ENCODE data around the gene BRD9. TPM values are rescaled to one million over a fixed set of nuclear protein-coding genes. Genes with fewer than 3 reads are reported as not detected.
"Not testable (repeated sequence)": the region's sequence is repeated elsewhere in the genome, so short reads cannot be mapped to it uniquely, and the experiment has no call there.

Gene BRD9
- total RNA-seq, 4 donors from 2014 or later = 20.3 to 28.8 (median 22.2) TPM

GRCh38 chr5:936149-937144 is 43.8 kb upstream of the BRD9 start:
- intact Hi-C loops (cut with DNase I; ENCODE audit: low total_unique reads) = no loop called here
- in situ Hi-C loops (cut with MboI; ENCODE audit: low sequenced_read_pairs in 4 of 4) = loop anchor here in 1 of 4 donors (25.0 kb wide), 1 partner anchor 226 kb away; no protein-coding TSS in a partner anchor
- Histone ChIP-seq H3K4me3 (no peak overlapping the region), H3K27ac (no peak overlapping the region), H3K27me3 (peaks cover 0 to 3% (median 0%) of the 10 kb centered on the region in 3 donors), H3K36me3 (no peaks in the 10 kb centered on the region), H3K9me3 (no peaks in the 10 kb centered on the region), H3K4me1 (no peaks in the 10 kb centered on the region)
- TF ChIP-seq, protein P1, sequence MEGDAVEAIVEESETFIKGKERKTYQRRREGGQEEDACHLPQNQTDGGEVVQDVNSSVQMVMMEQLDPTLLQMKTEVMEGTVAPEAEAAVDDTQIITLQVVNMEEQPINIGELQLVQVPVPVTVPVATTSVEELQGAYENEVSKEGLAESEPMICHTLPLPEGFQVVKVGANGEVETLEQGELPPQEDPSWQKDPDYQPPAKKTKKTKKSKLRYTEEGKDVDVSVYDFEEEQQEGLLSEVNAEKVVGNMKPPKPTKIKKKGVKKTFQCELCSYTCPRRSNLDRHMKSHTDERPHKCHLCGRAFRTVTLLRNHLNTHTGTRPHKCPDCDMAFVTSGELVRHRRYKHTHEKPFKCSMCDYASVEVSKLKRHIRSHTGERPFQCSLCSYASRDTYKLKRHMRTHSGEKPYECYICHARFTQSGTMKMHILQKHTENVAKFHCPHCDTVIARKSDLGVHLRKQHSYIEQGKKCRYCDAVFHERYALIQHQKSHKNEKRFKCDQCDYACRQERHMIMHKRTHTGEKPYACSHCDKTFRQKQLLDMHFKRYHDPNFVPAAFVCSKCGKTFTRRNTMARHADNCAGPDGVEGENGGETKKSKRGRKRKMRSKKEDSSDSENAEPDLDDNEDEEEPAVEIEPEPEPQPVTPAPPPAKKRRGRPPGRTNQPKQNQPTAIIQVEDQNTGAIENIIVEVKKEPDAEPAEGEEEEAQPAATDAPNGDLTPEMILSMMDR (IDR thresholded peaks at IDR 0.05 in 4 of 5, conservative IDR thresholded peaks at IDR 0.05 in 1 of 5) = no peak
- no peak for TF ChIP-seq POLR2A (IDR thresholded peaks at IDR 0.05)
- DNase-seq (no peak), ATAC-seq (no peak)

DNA sequence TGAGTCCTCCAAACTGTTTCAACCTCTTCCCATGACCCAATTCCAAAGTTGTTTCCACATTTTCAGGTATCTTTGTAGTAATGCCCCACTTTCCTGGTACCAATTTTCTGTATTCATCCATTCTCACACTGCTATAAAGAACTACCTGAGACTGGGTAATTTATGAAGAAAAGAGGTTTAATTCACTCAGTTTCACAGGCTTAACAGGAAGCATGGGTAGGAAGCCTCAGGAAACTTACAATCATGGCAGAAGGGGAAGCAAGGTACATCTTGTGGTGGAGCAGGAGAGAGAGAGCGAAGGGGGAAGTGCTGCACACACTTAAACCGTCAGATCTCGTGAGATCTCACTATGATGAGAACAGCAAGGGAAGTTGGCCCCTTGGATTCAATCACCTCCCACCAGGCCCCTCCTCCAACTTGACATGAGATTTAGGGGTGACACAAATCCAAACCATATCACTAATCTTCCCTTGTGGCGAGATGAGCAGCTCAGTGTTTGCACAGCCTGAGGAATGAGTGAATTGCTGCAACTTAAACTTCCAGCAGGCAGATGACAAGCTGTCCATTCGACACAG is 43.0 kb upstream of the BRD9 start:
- no peak overlapping the region for H3K4me3 ChIP-seq
- ATAC-seq (no peak), DNase-seq (no peak)
- intact Hi-C loops (cut with DNase I; ENCODE audit: low total_unique reads) (no loop called here), in situ Hi-C loops (cut with MboI; ENCODE audit: low sequenced_read_pairs in 4 of 4) (loop anchor here in 1 of 4 donors (25.0 kb wide), 1 partner anchor 227 kb away; no protein-coding TSS in a partner anchor)
- H3K36me3 ChIP-seq = no peaks in the 10 kb centered on the region
- H3K9me3 ChIP-seq = no peaks in the 10 kb centered on the region
- H3K27me3 ChIP-seq = peaks cover 0 to 3% (median under 1%) of the 10 kb centered on the region in 3 donors
- TF ChIP-seq POLR2A (IDR thresholded peaks at IDR 0.05) = no peak
- TF ChIP-seq, protein P1 (IDR thresholded peaks at IDR 0.05 in 4 of 5, conservative IDR thresholded peaks at IDR 0.05 in 1 of 5) = no peak
- no peak overlapping the region for H3K27ac ChIP-seq
- H3K4me1 ChIP-seq = no peaks in the 10 kb centered on the region

DNA sequence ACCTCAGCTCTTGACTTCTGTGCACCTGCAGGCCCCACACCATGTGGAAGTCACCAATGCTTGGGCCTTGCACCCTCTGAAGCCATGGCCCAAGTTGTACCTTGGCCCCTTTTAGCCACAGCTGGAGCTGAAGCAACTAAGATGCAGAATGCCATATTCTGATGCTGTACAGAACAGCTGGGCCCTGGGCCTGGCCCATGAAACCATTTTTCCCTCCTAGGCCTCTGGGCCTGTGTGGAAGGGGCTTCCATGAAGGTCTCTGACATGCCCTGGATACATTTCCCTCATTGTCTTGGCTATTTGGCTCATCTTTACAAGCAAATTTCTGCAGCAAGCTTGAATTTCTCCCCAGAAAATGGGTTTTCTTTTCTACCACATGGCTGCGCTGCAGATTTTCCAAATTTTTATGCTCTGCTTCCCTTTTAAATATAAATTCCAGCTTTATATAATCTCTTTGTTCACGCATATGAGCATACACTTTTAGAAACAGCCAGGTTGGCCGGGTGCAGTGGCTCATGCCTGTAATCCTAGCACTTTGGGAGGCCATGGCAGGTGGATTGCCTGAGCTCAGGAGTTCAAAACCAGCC is 41.9 kb upstream of the BRD9 start:
- H3K36me3 ChIP-seq; ATAC-seq; intact Hi-C loops (cut with DNase I; ENCODE audit: low total_unique reads); H3K9me3 ChIP-seq; H3K27me3 ChIP-seq; H3K27ac ChIP-seq; H3K4me3 ChIP-seq; H3K4me1 ChIP-seq; DNase-seq: not testable (repeated sequence)
- in situ Hi-C loops (cut with MboI; ENCODE audit: low sequenced_read_pairs in 4 of 4) = loop anchor here in 1 of 4 donors (25.0 kb wide), 1 partner anchor 228 kb away; no protein-coding TSS in a partner anchor

DNA sequence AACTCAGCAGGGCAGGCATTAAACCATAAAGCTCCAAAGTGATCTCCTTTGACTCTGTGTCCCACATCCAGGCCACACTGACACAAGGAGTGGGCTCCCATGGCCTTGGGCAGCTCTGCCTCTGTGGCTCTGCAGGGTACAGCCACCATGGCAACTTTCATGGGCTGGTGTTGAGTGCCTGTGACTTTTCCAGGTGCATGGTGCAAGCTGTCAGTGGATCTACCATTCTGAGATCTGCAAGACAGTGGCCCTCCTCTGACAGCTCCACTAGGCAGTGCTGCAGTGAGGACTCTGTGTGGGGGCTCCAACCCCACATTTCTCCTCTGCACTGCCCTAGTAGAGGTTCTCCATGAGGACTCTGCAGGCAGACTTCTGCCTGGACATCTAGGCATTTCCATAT is 41.4 kb upstream of the BRD9 start:
- H3K9me3 ChIP-seq; H3K4me1 ChIP-seq; H3K27me3 ChIP-seq; intact Hi-C loops (cut with DNase I; ENCODE audit: low total_unique reads); H3K27ac ChIP-seq; H3K36me3 ChIP-seq; H3K4me3 ChIP-seq; DNase-seq; ATAC-seq: not testable (repeated sequence)
- in situ Hi-C loops (cut with MboI; ENCODE audit: low sequenced_read_pairs in 4 of 4) = loop anchor here in 1 of 4 donors (25.0 kb wide), 1 partner anchor 228 kb away; no protein-coding TSS in a partner anchor

DNA sequence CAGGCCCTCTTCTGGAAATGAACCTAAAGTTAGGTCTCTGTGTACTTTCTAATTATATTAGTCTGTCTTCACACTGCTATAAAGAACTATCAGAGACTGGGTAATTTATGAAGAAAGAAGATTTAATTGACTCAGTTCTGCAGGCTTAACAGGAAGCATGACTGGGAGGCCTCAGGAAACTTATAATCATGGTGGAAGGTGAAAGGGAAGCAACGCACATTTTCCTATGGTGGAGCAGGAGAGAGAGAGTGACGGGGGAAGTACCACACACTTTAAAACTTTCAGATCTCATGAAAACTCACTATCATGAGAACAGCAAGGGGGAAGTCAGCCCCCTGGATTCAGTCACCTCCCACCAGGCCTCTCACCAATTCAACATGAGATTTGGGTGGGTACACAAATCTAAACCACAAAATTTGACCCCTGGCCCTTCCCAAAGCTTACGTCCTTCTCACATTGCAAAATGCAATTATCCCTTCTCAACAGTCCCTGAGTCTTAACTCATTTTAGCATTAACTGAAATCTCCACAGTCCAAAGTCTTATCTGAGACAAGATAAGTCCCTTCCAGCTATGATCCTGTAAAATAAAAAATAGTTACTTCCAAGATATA is 40.8 kb upstream of the BRD9 start:
- Histone ChIP-seq H3K9me3 (no peaks in the 10 kb centered on the region), H3K36me3 (no peaks in the 10 kb centered on the region), H3K27ac (no peak overlapping the region), H3K4me1 (no peaks in the 10 kb centered on the region), H3K4me3 (no peak overlapping the region), H3K27me3 (peaks cover 0 to 3% (median 2%) of the 10 kb centered on the region in 3 donors)
- TF ChIP-seq, protein P1 (IDR thresholded peaks at IDR 0.05 in 4 of 5, conservative IDR thresholded peaks at IDR 0.05 in 1 of 5) = no peak
- no peak for TF ChIP-seq POLR2A (IDR thresholded peaks at IDR 0.05)
- no peak for ATAC-seq
- in situ Hi-C loops (cut with MboI; ENCODE audit: low sequenced_read_pairs in 4 of 4) (loop anchor here in 1 of 4 donors (25.0 kb wide), 1 partner anchor 229 kb away; no protein-coding TSS in a partner anchor), intact Hi-C loops (cut with DNase I; ENCODE audit: low total_unique reads) (no loop called here)
- no peak for DNase-seq
